Esophagus mucosa (tissue), 1 donor: Measurements from ENCODE around the gene GPR176. TPM values are rescaled to one million over a fixed set of nuclear protein-coding genes. Genes with fewer than 3 reads are reported as not detected.
"Not testable (repeated sequence)": the region's sequence is repeated elsewhere in the genome, so short reads cannot be mapped to it uniquely, and the experiment has no call there.

Source experiments
- ATAC-seq: fragments of 200-7000 bp; cut with Tn5 transposase; one replicate; pipeline ENCODE4 v1.9.1; 2020
- total RNA-seq: library from RNA; stranded (reverse); gene quantifications from one replicate; pipeline ENCODE4 v1.2.4, GENCODE V29; 2023
- donor health status: DM: yes; HTN: yes; CAD: no.

Gene GPR176
- total RNA-seq, 1 donor from 2014 or later, result 0.40 TPM

- ATAC-seq, result no peak
Measured at GRCh38 chr15:39934397-39935071, 14.5 kb upstream of the GPR176 start.

GRCh38 chr15:39931615-39932014, 11.5 kb upstream of the GPR176 start:
- ATAC-seq, result no peak

GRCh38 chr15:39926526-39926925, 6.5 kb upstream of the GPR176 start:
- ATAC-seq, result no peak

DNA sequence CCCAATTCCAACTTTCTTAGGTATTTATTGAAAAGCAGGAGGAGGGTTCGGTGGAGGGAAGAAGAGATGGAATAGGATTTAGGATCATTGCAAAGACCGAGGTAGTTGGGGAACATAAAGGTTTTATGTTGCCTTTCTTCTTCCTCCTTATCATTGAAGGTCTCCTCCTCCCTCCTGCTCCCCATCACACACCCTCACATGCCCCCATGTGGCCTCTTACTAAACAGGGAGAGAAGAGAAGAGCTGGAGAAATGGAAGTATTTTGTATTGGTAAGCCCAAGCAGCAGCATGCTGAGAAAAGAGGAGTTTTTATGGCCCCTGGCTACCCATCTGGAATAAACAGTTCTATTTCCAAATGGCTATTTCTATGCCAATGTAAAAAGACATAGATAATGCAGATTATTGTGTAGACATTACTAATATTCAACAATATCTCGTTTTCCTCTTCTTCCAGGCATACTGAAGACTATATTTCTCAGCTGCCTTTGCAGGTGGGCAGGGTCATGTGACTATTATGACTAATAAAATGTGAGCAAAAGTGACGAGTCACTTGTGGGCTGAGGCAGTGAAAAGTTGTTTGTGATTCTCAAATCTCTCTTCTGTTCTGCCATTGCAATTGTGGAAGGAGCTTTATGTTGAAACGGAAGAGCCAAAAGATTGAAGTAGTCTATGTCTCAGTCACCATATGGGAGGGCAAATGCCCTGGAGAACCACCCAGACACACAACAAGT, 5.2 kb upstream of the GPR176 start:
- ATAC-seq, result no peak

DNA sequence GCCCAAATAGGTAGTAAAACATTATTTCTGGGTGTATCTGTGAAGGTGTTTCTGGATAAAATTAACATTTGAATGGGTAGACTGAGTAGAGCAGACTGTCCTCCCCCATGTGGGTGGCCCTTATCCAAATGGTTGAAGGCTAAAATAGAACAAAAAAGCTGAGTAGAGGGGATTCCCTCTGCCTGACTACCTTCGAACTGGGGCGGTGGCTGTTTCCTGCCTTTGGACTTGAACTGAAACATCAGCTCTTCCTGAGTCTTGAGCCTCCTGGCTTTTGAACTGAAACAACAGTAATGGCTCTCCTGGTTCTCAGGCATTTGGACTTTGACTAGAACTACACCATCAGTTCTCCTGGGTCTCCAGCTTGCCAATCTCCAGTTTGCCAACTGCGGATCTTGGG, 4.4 kb upstream of the GPR176 start:
- no peak for ATAC-seq

DNA sequence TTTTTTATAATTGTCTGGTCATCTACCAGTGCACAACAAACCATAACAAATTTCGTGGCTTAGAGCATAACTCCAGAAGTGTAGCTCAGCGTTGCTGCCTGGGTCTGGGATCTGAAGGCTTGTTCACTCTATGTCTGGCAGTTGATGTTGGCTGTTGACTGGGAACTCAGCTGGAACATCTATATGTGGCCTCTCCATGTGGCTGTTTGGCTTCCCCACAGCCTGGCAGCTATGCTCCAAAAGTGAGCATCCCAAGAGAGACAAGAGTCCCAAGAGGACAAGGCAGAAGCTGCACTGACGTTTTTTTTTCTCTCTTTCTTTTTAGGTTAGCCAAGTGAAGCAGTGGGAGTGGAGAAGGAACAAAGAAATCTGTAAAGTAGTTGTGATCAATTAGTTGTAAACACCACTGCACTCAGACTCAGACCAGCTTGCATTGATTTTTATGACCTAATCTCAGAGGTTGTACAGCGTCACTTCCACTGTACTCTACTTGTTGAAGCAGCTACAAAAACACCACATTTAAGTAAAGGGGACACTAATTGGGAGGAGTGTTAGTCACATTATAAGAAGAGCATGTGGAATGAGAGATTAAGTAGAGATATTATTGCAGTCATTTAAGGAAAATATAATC, 2.5 kb upstream of the GPR176 start:
- ATAC-seq, result no peak

GRCh38 chr15:39921274-39921638, 1.2 kb upstream of the GPR176 start:
- ATAC-seq, result no peak

DNA sequence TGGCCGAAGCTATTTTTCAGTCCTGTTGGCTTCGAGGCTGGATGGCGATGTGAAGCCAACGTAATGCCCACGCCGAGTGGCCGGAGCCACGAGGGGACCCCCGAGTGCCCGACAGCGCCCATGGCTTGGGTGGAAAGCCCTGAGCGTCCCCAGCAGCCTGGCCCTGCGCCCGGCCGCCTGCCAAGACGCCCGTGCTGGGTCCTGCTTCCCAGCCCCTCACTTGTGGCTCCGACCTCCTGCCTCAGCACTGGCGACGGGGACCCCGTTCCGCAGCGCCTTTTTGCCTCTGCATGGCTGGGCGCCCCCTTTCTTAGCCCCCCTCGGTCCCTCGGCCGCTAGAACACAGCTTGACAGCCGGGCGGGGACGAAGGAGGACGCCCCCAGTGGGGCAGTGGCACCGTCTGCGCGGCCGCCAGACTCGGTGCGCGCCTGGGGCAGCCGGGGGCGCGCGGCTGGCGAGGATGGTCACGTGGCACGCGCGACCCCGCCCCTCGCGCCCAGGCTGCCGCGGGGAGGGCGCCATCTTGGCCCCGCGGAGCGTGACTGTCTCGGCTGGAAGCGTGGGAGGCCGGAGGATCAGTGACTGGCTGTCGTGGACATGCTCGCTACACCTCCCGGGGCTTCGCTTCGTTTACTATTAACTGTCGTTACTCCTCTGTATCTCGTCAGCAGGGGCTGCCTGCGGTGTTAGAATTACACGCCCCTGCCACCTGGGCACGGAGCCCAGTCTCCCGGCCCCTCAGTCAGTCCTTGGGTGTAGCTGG, 626 bp upstream of the GPR176 start:
- peak; percentile 92 for ATAC-seq

DNA sequence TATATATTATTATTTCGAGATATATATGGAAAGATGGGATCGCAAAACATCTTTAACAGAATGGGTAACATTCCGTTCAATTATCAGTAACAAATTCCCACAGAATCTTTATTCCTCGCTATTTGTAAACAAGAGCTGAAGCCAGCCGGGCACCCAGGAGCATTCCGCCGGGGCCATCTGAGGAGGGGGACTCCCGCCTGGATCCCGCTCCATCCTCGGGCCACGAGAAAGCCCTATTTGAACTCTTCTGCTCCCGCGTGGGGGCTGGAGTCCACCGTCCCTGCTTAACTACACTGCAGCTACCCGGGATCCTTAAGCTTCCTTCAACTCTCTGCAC, 687 bp downstream of the GPR176 start:
- ATAC-seq, result no peak

GRCh38 chr15:39918688-39919385, 1.2 kb downstream of the GPR176 start:
- no peak for ATAC-seq

GRCh38 chr15:39914977-39915376, 5.1 kb downstream of the GPR176 start:
- no peak for ATAC-seq

- ATAC-seq, result no peak
Measured at GRCh38 chr15:39909007-39909406, 11.1 kb downstream of the GPR176 start.

- peak; percentile 67 for ATAC-seq
Measured at GRCh38 chr15:39908186-39908585, 11.9 kb downstream of the GPR176 start.

- no peak for ATAC-seq
Measured at GRCh38 chr15:39907216-39907615, 12.8 kb downstream of the GPR176 start.

GRCh38 chr15:39904115-39904514, 16.0 kb downstream of the GPR176 start:
- no peak for ATAC-seq

DNA sequence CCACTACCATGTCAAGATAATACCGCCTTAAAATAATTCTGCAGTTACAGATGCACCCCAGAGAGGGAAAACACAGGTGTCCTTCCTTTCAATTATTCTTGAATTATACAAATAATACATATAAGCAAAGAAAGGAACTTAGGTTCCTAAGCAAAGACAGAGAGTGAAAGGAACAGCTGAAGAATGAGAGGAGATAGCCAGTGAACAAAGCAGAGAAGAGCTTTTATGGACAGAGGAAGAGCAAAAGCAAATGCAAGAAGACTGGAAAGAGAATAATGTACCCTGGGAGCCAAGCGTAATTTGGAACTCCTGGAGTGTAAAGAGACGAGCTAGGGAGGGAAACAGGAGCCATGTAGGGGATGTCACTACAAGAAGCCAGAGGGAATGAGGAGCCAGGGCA, 21.7 kb downstream of the GPR176 start:
- no peak for ATAC-seq

DNA sequence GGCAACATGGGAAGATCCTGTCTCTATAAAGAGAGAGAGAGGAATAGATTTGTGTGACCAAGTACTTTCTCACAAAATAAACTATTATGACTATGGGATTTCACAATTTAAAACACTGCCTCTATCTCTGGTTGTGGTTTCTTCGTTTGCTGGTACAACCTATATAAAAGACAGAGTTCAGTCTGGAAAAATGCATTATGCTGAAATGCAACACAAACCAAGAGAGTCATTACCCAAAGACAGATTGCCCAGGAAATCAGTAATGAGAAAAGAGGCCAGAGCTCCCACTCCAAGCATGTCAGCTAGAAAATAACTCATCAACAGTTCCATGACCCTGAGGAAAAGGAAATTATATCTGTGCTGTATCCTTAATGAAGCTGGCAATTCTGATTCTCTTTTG, 23.2 kb downstream of the GPR176 start:
- ATAC-seq, result no peak

- ATAC-seq, result no peak
Measured at GRCh38 chr15:39896101-39896500, 24.0 kb downstream of the GPR176 start.

GRCh38 chr15:39893051-39893450, 27.0 kb downstream of the GPR176 start:
- ATAC-seq, result not testable (repeated sequence)

GRCh38 chr15:39892418-39892817, 27.6 kb downstream of the GPR176 start:
- no peak for ATAC-seq

DNA sequence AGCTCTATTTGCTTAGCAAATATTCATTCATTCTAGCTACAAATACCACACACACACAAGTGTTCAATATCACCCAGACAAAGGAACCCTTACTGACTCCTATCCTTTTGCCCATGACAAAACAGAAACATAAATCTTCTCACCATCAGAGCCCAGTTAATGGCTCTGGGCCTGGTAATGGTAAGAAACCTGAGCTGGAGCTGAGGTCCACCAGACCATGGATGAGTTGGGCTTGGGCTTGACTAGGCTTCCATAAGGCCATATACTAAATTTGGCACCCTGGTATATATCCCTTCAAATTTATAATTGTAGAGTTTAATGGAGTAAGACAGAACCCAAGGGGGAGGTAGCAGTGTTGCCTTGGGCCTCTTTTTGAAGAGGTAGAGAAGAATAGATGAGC, 29.4 kb downstream of the GPR176 start:
- no peak for ATAC-seq

GRCh38 chr15:39889601-39890000, 30.5 kb downstream of the GPR176 start:
- no peak for ATAC-seq

DNA sequence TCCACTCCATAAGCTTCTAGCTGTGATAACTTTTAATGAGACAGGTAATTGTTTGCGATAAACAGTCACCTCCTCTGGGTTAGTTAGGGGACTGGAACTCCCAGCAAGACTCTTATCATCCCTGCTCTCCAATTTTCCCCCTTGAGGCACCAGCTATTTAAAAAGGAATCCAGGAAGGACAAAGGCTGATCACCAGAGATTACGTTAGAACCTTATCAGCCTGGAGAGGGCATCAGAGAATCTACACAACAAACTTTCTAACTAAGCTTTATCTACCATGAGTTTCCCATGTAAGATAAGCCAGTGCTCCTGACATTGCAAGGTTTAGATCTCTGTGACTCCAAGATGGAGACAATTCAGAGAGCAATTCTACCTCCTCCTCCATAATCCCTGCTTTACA, 31.3 kb downstream of the GPR176 start:
- ATAC-seq, result no peak
